HG03066 (cell line): ENCODE data around the gene ZNF160.

Experiments used
- ATAC-seq: cut with Tn5 transposase; IDR thresholded peaks from one replicate; pipeline ENCODE4 v1.9.1; 2021; ENCODE audit warnings: low read depth; ENCODE audit not compliant: unreplicated experiment

The ZNF160 gene

GRCh38 chr19:53094754-53095575 lies 8.3 kb downstream of the ZNF160 start:
- no peak for ATAC-seq

GRCh38 chr19:53092723-53093122 lies 10.5 kb downstream of the ZNF160 start:
- ATAC-seq: no peak

GRCh38 chr19:53091413-53092254 lies 11.6 kb downstream of the ZNF160 start:
- no peak for ATAC-seq

- no peak for ATAC-seq
Observed at GRCh38 chr19:53088091-53088490, 15.1 kb downstream of the ZNF160 start.

- no peak for ATAC-seq
Observed at GRCh38 chr19:53086949-53087348, 16.3 kb downstream of the ZNF160 start.

GRCh38 chr19:53085496-53085895 lies 17.7 kb downstream of the ZNF160 start:
- ATAC-seq: no peak

GRCh38 chr19:53082929-53083328 lies 20.3 kb downstream of the ZNF160 start:
- ATAC-seq: no peak

GRCh38 chr19:53079313-53079924 lies 23.8 kb downstream of the ZNF160 start:
- no peak for ATAC-seq

GRCh38 chr19:53078668-53079067 lies 24.6 kb downstream of the ZNF160 start:
- ATAC-seq: no peak

- no peak for ATAC-seq
Observed at GRCh38 chr19:53076984-53077383, 26.2 kb downstream of the ZNF160 start.

GRCh38 chr19:53068834-53069233 lies 34.4 kb downstream of the ZNF160 start:
- no peak for ATAC-seq

- no peak for ATAC-seq
Observed at GRCh38 chr19:53068199-53068598, 35.0 kb downstream of the ZNF160 start.

- no peak for ATAC-seq
Observed at GRCh38 chr19:53057904-53058580, 45.2 kb downstream of the ZNF160 start.

GRCh38 chr19:53055117-53055516 lies 48.1 kb downstream of the ZNF160 start:
- ATAC-seq: no peak

- ATAC-seq: no peak
Observed at GRCh38 chr19:53047379-53047778, 55.8 kb downstream of the ZNF160 start.

GRCh38 chr19:53045536-53045935 lies 57.7 kb downstream of the ZNF160 start:
- no peak for ATAC-seq

GRCh38 chr19:53041366-53041765 lies 61.9 kb downstream of the ZNF160 start:
- ATAC-seq: no peak

- ATAC-seq: no peak
Observed at GRCh38 chr19:53037101-53038097, 65.8 kb downstream of the ZNF160 start.

GRCh38 chr19:53034948-53035675 lies 68.1 kb downstream of the ZNF160 start:
- no peak for ATAC-seq
